ENCODE measurements around the gene MAP3K12.
"Not testable (repeated sequence)": the region's sequence is repeated elsewhere in the genome, so short reads cannot be mapped to it uniquely, and the experiment has no call there.

Gene MAP3K12

GRCh38 chr12:53465679-53466078 lies 33.6 kb downstream of the MAP3K12 start:
- no peak for DNase-seq

GRCh38 chr12:53464685-53465418 lies 34.4 kb downstream of the MAP3K12 start:
- DNase-seq: no peak

GRCh38 chr12:53463802-53464560 lies 35.3 kb downstream of the MAP3K12 start:
- no peak for DNase-seq

- DNase-seq: no peak
These were observed 36.3 kb downstream of the MAP3K12 start for GRCh38 chr12:53462935-53463334.

- DNase-seq: no peak
These were observed 37.7 kb downstream of the MAP3K12 start for GRCh38 chr12:53461591-53461990.

- DNase-seq: no peak
These were observed 38.2 kb downstream of the MAP3K12 start for GRCh38 chr12:53461059-53461458.

- no peak for DNase-seq
These were observed 40.2 kb downstream of the MAP3K12 start for GRCh38 chr12:53459097-53459496.

GRCh38 chr12:53456654-53457366 lies 42.4 kb downstream of the MAP3K12 start:
- no peak for DNase-seq

GRCh38 chr12:53454707-53455106 lies 44.6 kb downstream of the MAP3K12 start:
- no peak for DNase-seq

- DNase-seq: no peak
These were observed 45.2 kb downstream of the MAP3K12 start for GRCh38 chr12:53453953-53454640.

GRCh38 chr12:53452159-53453077 lies 46.8 kb downstream of the MAP3K12 start:
- DNase-seq: peak; percentile 81

- DNase-seq: peak; percentile 100
These were observed 47.5 kb downstream of the MAP3K12 start, which contains the start of gene PCBP2 for GRCh38 chr12:53451661-53452158. PCBP2 (plus strand) TSS chr12:53452102; CDS start chr12:53454801, 2,699 bp downstream.

- no peak for DNase-seq
These were observed 48.3 kb downstream of the MAP3K12 start for GRCh38 chr12:53450936-53451335.

GRCh38 chr12:53444593-53445325 lies 54.5 kb downstream of the MAP3K12 start:
- not testable (repeated sequence) for DNase-seq

- no peak for DNase-seq
These were observed 55.3 kb downstream of the MAP3K12 start for GRCh38 chr12:53443955-53444354.

GRCh38 chr12:53441040-53441833 lies 58.0 kb downstream of the MAP3K12 start, which contains the start of gene PRR13:
PRR13 (plus strand) TSS chr12:53441734; CDS start chr12:53442715, 981 bp downstream.
- DNase-seq: peak; percentile 100

- DNase-seq: not testable (repeated sequence)
These were observed 59.7 kb downstream of the MAP3K12 start for GRCh38 chr12:53439582-53439981.

- not testable (repeated sequence) for DNase-seq
These were observed 63.9 kb downstream of the MAP3K12 start for GRCh38 chr12:53435326-53435725.

- no peak for DNase-seq
These were observed 68.1 kb downstream of the MAP3K12 start for GRCh38 chr12:53431187-53431586.

GRCh38 chr12:53430116-53430515 lies 69.1 kb downstream of the MAP3K12 start:
- no peak for DNase-seq
